G401.6 (cell line): ENCODE measurements around the gene FAM118A.

ENCODE experiments used
- FAIRE-seq: peaks from 2 replicates; lab custom pipeline; 2012; peaks lifted over from hg19 to GRCh38; lab: Jason Lieb, UNC

The FAM118A gene

GRCh38 chr22:45381348-45381747, 71.6 kb downstream of the FAM118A start:
- no peak for FAIRE-seq

DNA sequence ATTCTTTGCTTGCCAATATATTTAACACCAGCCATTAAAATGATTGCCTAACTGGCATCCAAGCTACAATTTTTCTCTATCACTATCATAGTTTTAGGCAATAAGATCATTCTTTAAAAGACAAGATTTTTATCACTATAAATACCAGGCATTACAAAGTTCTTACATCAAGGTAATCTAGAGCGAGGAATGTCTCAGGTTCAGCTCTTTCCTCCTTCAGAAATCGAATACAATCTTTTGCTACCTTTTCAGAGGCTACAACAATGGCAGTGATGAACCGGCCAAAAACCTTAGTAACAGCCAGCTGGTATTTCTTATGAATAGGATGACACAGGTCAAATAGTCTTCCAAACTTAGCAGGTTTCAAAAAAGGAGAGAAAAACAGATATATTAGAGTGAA, 79.8 kb downstream of the FAM118A start:
- FAIRE-seq, result no peak
